Naive thymus-derived CD4-positive, alpha-beta T cell (primary cell): Measurements from ENCODE around the gene ITGBL1. TPM values are rescaled to one million over a fixed set of nuclear protein-coding genes. Genes with fewer than 3 reads are reported as not detected.

ENCODE experiments used
- ATAC-seq: fragments of 150-1000 bp; cut with Tn5 transposase; 2 replicates; pipeline ENCODE4 v1.10.0; 2021; ENCODE audit warnings: mild to moderate bottlenecking, moderate library complexity
- CTCF ChIA-PET: fragments of 350-600 bp; sonication (Branson Sonifier 250); formaldehyde crosslinking; loops from one replicate; lab custom pipeline; 2021; ENCODE audit warnings: antibody characterized with exemption; lab: Charles Lee
- POLR2A ChIA-PET: fragments of 350-600 bp; sonication (Branson Sonifier 250); formaldehyde crosslinking; loops from one replicate; lab custom pipeline; 2021; ENCODE audit warnings: antibody characterized with exemption, inconsistent platforms; lab: Charles Lee
- DNase-seq, 9 donors: peaks; one replicate each; pipeline versions ENCODE4 v3.0.0 to v3.0.0-alpha.2; 2020 to 2022; ENCODE audit warnings: mixed read lengths in 1 of 9
- H3K27ac ChIP-seq: one replicate; pipeline ENCODE4 v1.7.0; 2013; ENCODE audit warnings: mild to moderate bottlenecking, low read depth, low read length, moderate library complexity
- H3K27me3 ChIP-seq, 2 donors: one replicate each; pipeline ENCODE4 v1.7.0; 2013; ENCODE audit warnings: low read length in 2 of 2, mild to moderate bottlenecking in 2 of 2, moderate library complexity in 2 of 2; ENCODE audit not compliant: control insufficient read depth in 2 of 2, insufficient read depth in 2 of 2
- H3K36me3 ChIP-seq, 3 experiments: 1 replicate in 2 of 3; 2 replicates in 1 of 3; pipeline ENCODE4 v1.7.0; 2013; ENCODE audit warnings: low read length in 3 of 3, mild to moderate bottlenecking in 3 of 3, moderate library complexity in 1 of 3; ENCODE audit not compliant: insufficient read depth in 3 of 3, control insufficient read depth in 2 of 3
- H3K4me1 ChIP-seq, 2 donors: one replicate each; pipeline ENCODE4 v1.7.0; 2013; ENCODE audit warnings: low read length in 2 of 2, mild to moderate bottlenecking in 2 of 2, moderate library complexity in 1 of 2; ENCODE audit not compliant: control insufficient read depth in 2 of 2, insufficient read depth in 2 of 2
- H3K4me3 ChIP-seq: 2 replicates; pipeline ENCODE4 v1.7.0; 2013; ENCODE audit warnings: mild to moderate bottlenecking, low read length
- H3K9me3 ChIP-seq, 3 experiments: 1 replicate in 2 of 3; 2 replicates in 1 of 3; pipeline ENCODE4 v1.7.0; 2013; ENCODE audit warnings: low read length in 3 of 3; ENCODE audit not compliant: control insufficient read depth in 2 of 3
- H3K27ac Mint-ChIP-seq, 9 donors: one replicate each; pipeline ENCODE4 v1.8.0; 2020 to 2022; ENCODE audit warnings: mixed read lengths in 9 of 9, mild to moderate bottlenecking in 8 of 9, moderate library complexity in 5 of 9, inconsistent platforms in 2 of 9
- H3K27me3 Mint-ChIP-seq, 5 donors: one replicate each; pipeline ENCODE4 v1.8.0; 2021 to 2022; ENCODE audit warnings: mixed read lengths in 5 of 5, mild to moderate bottlenecking in 1 of 5
- H3K36me3 Mint-ChIP-seq, 5 donors: one replicate each; pipeline ENCODE4 v1.8.0; 2020 to 2022; ENCODE audit warnings: mixed read lengths in 5 of 5, mild to moderate bottlenecking in 3 of 5, inconsistent platforms in 1 of 5
- H3K4me1 Mint-ChIP-seq, 7 donors: one replicate each; pipeline ENCODE4 v1.8.0; 2020 to 2022; ENCODE audit warnings: mixed read lengths in 7 of 7, mild to moderate bottlenecking in 3 of 7, inconsistent platforms in 1 of 7
- H3K4me3 Mint-ChIP-seq, 10 donors: one replicate each; pipeline ENCODE4 v1.8.0; 2020 to 2022; ENCODE audit warnings: mild to moderate bottlenecking in 10 of 10, mixed read lengths in 10 of 10, moderate library complexity in 6 of 10, inconsistent platforms in 2 of 10
- H3K9me3 Mint-ChIP-seq, 11 donors: one replicate each; pipeline ENCODE4 v1.8.0; 2020 to 2022; ENCODE audit warnings: mixed read lengths in 11 of 11, mild to moderate bottlenecking in 4 of 11, inconsistent platforms in 1 of 11, moderate library complexity in 1 of 11
- intact Hi-C, 2 donors: fragments of 100-400 bp; cut with micrococcal nuclease; formaldehyde crosslinking; loops; one replicate each; pipeline ENCODE4 v1.15.1; 2023
- polyA plus RNA-seq, 2 donors: library from polyadenylated mRNA; unstranded; fragments of 300-500 nt; fragmentation: Illumina TruSeq; gene quantifications; one replicate each; pipeline ENCODE4 v1.2.3, GENCODE V29; 2021
- total RNA-seq, 6 experiments: library from RNA in 5 of 6; stranded (reverse) in 5 of 6; gene quantifications; 1 replicate in 5 of 6; 2 replicates in 1 of 6; pipeline ENCODE4 v1.2.3 and lab custom pipeline; 2021 to 2026

ITGBL1 gene
- total and polyA plus RNA-seq, 7 experiments from 2014 or later: not detected

- H3K4me1 Mint-ChIP-seq: no peaks in the 10 kb centered on the region
- Histone ChIP-seq H3K4me1 (no peaks in the 10 kb centered on the region), H3K27me3 (no peaks in the 10 kb centered on the region), H3K27ac (no peak overlapping the region), H3K36me3 (no peaks in the 10 kb centered on the region), H3K9me3 (no peaks in the 10 kb centered on the region), H3K4me3 (no peak overlapping the region)
- ChIA-PET POLR2A (no interaction called here), CTCF (no interaction called here)
- no peaks in the 10 kb centered on the region for H3K36me3 Mint-ChIP-seq
- peaks cover 0 to 17% (median 7%) of the 10 kb centered on the region in 5 donors for H3K27me3 Mint-ChIP-seq
- H3K9me3 Mint-ChIP-seq: peaks cover 0 to 5% (median 0%) of the 10 kb centered on the region in 11 donors
- intact Hi-C loops: no loop called here
- ATAC-seq: no peak
- no peak overlapping the region for H3K27ac Mint-ChIP-seq
- no peak overlapping the region for H3K4me3 Mint-ChIP-seq
- no peak for DNase-seq
These were observed 93.0 kb downstream of the ITGBL1 start for GRCh38 chr13:101545521-101545920.

GRCh38 chr13:101552286-101552685, 99.8 kb downstream of the ITGBL1 start:
- H3K27me3 Mint-ChIP-seq: peaks cover 0 to 10% (median 0%) of the 10 kb centered on the region in 5 donors
- intact Hi-C loops: no loop called here
- CTCF ChIA-PET: no interaction called here
- H3K4me1 Mint-ChIP-seq: no peaks in the 10 kb centered on the region
- no peak overlapping the region for H3K27ac Mint-ChIP-seq
- no peak overlapping the region for H3K4me3 Mint-ChIP-seq
- Histone ChIP-seq H3K4me3 (no peak overlapping the region), H3K9me3 (no peaks in the 10 kb centered on the region), H3K4me1 (no peaks in the 10 kb centered on the region), H3K27me3 (no peaks in the 10 kb centered on the region), H3K36me3 (no peaks in the 10 kb centered on the region), H3K27ac (no peak overlapping the region)
- DNase-seq (no peak), ATAC-seq (no peak)
- POLR2A ChIA-PET: no interaction called here
- H3K9me3 Mint-ChIP-seq: no peaks in the 10 kb centered on the region
- no peaks in the 10 kb centered on the region for H3K36me3 Mint-ChIP-seq

- Mint-ChIP-seq H3K36me3 (no peaks in the 10 kb centered on the region), H3K9me3 (no peaks in the 10 kb centered on the region), H3K27me3 (peaks cover 0 to 11% (median 0%) of the 10 kb centered on the region in 5 donors), H3K27ac (no peak overlapping the region), H3K4me1 (no peaks in the 10 kb centered on the region), H3K4me3 (no peak overlapping the region)
- POLR2A ChIA-PET: no interaction called here
- Histone ChIP-seq H3K4me1 (no peaks in the 10 kb centered on the region), H3K4me3 (no peak overlapping the region), H3K27ac (no peak overlapping the region), H3K27me3 (no peaks in the 10 kb centered on the region), H3K36me3 (no peaks in the 10 kb centered on the region), H3K9me3 (no peaks in the 10 kb centered on the region)
- DNase-seq (no peak), ATAC-seq (no peak)
- CTCF ChIA-PET: no interaction called here
- intact Hi-C loops: no loop called here
These were observed 100.3 kb downstream of the ITGBL1 start for GRCh38 chr13:101552786-101553185.

- Histone ChIP-seq H3K36me3 (no peaks in the 10 kb centered on the region), H3K4me3 (no peak overlapping the region), H3K4me1 (no peaks in the 10 kb centered on the region), H3K27me3 (no peaks in the 10 kb centered on the region), H3K9me3 (no peaks in the 10 kb centered on the region), H3K27ac (no peak overlapping the region)
- H3K9me3 Mint-ChIP-seq: peaks cover 0 to 3% (median 0%) of the 10 kb centered on the region in 11 donors
- intact Hi-C loops: no loop called here
- DNase-seq (no peak), ATAC-seq (no peak)
- H3K36me3 Mint-ChIP-seq: no peaks in the 10 kb centered on the region
- H3K4me1 Mint-ChIP-seq: no peaks in the 10 kb centered on the region
- CTCF ChIA-PET: no interaction called here
- peaks cover 6 to 19% (median 10%) of the 10 kb centered on the region in 5 donors for H3K27me3 Mint-ChIP-seq
- no peak overlapping the region for H3K27ac Mint-ChIP-seq
- POLR2A ChIA-PET: interaction anchor here (0.7 kb wide), 1 partner anchor 69 kb away, joined by 3 read pairs; no protein-coding TSS in a partner anchor
- no peak overlapping the region for H3K4me3 Mint-ChIP-seq
These were observed 102.1 kb downstream of the ITGBL1 start for GRCh38 chr13:101554420-101555125.

GRCh38 chr13:101555610-101556009, 103.1 kb downstream of the ITGBL1 start:
- ChIA-PET CTCF (no interaction called here), POLR2A (no interaction called here)
- H3K9me3 ChIP-seq: no peaks in the 10 kb centered on the region
- ATAC-seq: no peak
- no peak overlapping the region for H3K27ac Mint-ChIP-seq
- peaks cover 0 to 3% (median 0%) of the 10 kb centered on the region in 11 donors for H3K9me3 Mint-ChIP-seq
- H3K27me3 Mint-ChIP-seq: peaks cover 7 to 23% (median 11%) of the 10 kb centered on the region in 5 donors
- H3K27ac ChIP-seq: no peak overlapping the region
- no peaks in the 10 kb centered on the region for H3K36me3 Mint-ChIP-seq
- no peak overlapping the region for H3K4me3 Mint-ChIP-seq
- no peak overlapping the region for H3K4me3 ChIP-seq
- H3K27me3 ChIP-seq: no peaks in the 10 kb centered on the region
- H3K4me1 Mint-ChIP-seq: no peaks in the 10 kb centered on the region
- intact Hi-C loops: no loop called here
- DNase-seq: no peak
- H3K4me1 ChIP-seq: no peaks in the 10 kb centered on the region
- no peaks in the 10 kb centered on the region for H3K36me3 ChIP-seq

- H3K4me1 ChIP-seq: no peaks in the 10 kb centered on the region
- DNase-seq (no peak), ATAC-seq (no peak)
- no peak overlapping the region for H3K4me3 Mint-ChIP-seq
- H3K4me3 ChIP-seq: no peak overlapping the region
- POLR2A ChIA-PET: interaction anchor here (0.6 kb wide), 1 partner anchor 1145 kb away, joined by 3 read pairs; no protein-coding TSS in a partner anchor
- no peaks in the 10 kb centered on the region for H3K9me3 ChIP-seq
- no peak overlapping the region for H3K27ac ChIP-seq
- no peaks in the 10 kb centered on the region for H3K36me3 Mint-ChIP-seq
- H3K36me3 ChIP-seq: no peaks in the 10 kb centered on the region
- no peak overlapping the region for H3K27ac Mint-ChIP-seq
- CTCF ChIA-PET: no interaction called here
- H3K4me1 Mint-ChIP-seq: no peaks in the 10 kb centered on the region
- peaks cover 7 to 33% (median 17%) of the 10 kb centered on the region in 5 donors for H3K27me3 Mint-ChIP-seq
- H3K27me3 ChIP-seq: no peaks in the 10 kb centered on the region
- intact Hi-C loops: no loop called here
- peaks cover 0 to 3% (median 0%) of the 10 kb centered on the region in 11 donors for H3K9me3 Mint-ChIP-seq
These were observed 104.2 kb downstream of the ITGBL1 start for GRCh38 chr13:101556676-101557123.

- Histone ChIP-seq H3K27ac (no peak overlapping the region), H3K4me3 (no peak overlapping the region), H3K27me3 (no peaks in the 10 kb centered on the region), H3K4me1 (no peaks in the 10 kb centered on the region), H3K9me3 (no peaks in the 10 kb centered on the region), H3K36me3 (no peaks in the 10 kb centered on the region)
- intact Hi-C loops: no loop called here
- POLR2A ChIA-PET: no interaction called here
- no peaks in the 10 kb centered on the region for H3K36me3 Mint-ChIP-seq
- CTCF ChIA-PET: interaction anchor here (0.7 kb wide), 1 partner anchor 144 kb away, joined by 3 read pairs; no protein-coding TSS in a partner anchor
- no peak for DNase-seq
- no peaks in the 10 kb centered on the region for H3K4me1 Mint-ChIP-seq
- no peaks in the 10 kb centered on the region for H3K9me3 Mint-ChIP-seq
- no peak for ATAC-seq
- peaks cover 0 to 11% (median 8%) of the 10 kb centered on the region in 5 donors for H3K27me3 Mint-ChIP-seq
- no peak overlapping the region for H3K4me3 Mint-ChIP-seq
- no peak overlapping the region for H3K27ac Mint-ChIP-seq
These were observed 112.8 kb downstream of the ITGBL1 start for GRCh38 chr13:101565317-101565716.
